ENCODE measurements around the gene IFI27L2. TPM values are rescaled to one million over a fixed set of nuclear protein-coding genes. Genes with fewer than 3 reads are reported as not detected.

Gene IFI27L2
- total RNA-seq, 3 donors from 2014 or later (not counting 1 experiment from before 2014, with no cell fraction given): 36.3 to 55.1 (median 39.8) TPM

GRCh38 chr14:94119071-94119470 lies 10.3 kb downstream of the IFI27L2 start:
- TF ChIP-seq CTCF (IDR thresholded peaks at IDR 0.05): no peak
- H3K4me1 Mint-ChIP-seq: peaks cover 0 to 10% of the 10 kb centered on the region in 2 donors
- no peak overlapping the region for H3K27ac Mint-ChIP-seq
- no peak overlapping the region for H3K27ac ChIP-seq (ENCODE audit: low read length)
- no peak for ATAC-seq
- DNase-seq: no peak
- H3K4me1 ChIP-seq (ENCODE audit: control insufficient read depth, insufficient read depth, low read length): peaks cover 3% of the 10 kb centered on the region
- H3K9me3 ChIP-seq (ENCODE audit: control insufficient read depth, insufficient read depth, low read length): peaks cover 10% of the 10 kb centered on the region
- no peaks in the 10 kb centered on the region for H3K36me3 ChIP-seq (ENCODE audit: control insufficient read depth, insufficient read depth, low read length)
- no peaks in the 10 kb centered on the region for H3K27me3 ChIP-seq (ENCODE audit: control insufficient read depth, insufficient read depth, low read length)
- no peak overlapping the region for H3K4me3 Mint-ChIP-seq
- intact Hi-C loops (cut with micrococcal nuclease): no loop called here
- H3K36me3 Mint-ChIP-seq: no peaks in the 10 kb centered on the region
- H3K9me3 Mint-ChIP-seq: no peaks in the 10 kb centered on the region
- no peak overlapping the region for H3K4me3 ChIP-seq (ENCODE audit: low read length)
- peaks cover 33 to 55% of the 10 kb centered on the region in 2 donors for H3K27me3 Mint-ChIP-seq (ENCODE audit: low read depth in 2 of 2)

DNA sequence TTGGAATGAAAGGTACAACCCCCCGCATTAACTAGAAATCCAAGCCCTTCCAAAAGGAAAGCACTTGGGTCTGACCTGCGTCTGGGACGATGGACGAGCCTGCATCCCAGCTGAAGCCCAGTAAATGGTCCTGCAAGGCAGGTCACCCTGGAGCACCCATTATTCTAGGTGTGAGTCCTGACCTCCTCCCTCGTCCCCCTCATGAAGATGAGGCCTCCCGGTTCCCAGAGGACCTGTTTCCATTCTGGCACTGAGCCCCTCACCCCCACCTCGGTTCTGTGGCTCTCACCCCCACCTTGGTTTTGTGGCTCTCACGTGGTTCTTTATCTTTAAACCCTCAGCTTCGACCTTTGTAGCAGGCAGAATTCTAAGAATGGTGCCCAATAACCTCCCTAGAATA lies 11.5 kb downstream of the IFI27L2 start:
- no peaks in the 10 kb centered on the region for H3K27me3 ChIP-seq (ENCODE audit: control insufficient read depth, insufficient read depth, low read length)
- DNase-seq (no peak), ATAC-seq (no peak)
- H3K4me1 ChIP-seq (ENCODE audit: control insufficient read depth, insufficient read depth, low read length): peaks cover 3% of the 10 kb centered on the region
- no peak overlapping the region for H3K27ac ChIP-seq (ENCODE audit: low read length)
- Mint-ChIP-seq H3K27ac (no peak overlapping the region), H3K9me3 (no peaks in the 10 kb centered on the region), H3K4me3 (no peak overlapping the region), H3K4me1 (peaks cover 0 to 10% of the 10 kb centered on the region in 2 donors), H3K27me3 (ENCODE audit: low read depth in 2 of 2) (peaks cover 33 to 60% of the 10 kb centered on the region in 2 donors), H3K36me3 (no peaks in the 10 kb centered on the region)
- peaks cover 10% of the 10 kb centered on the region for H3K9me3 ChIP-seq (ENCODE audit: control insufficient read depth, insufficient read depth, low read length)
- TF ChIP-seq CTCF (IDR thresholded peaks at IDR 0.05): no peak
- no peaks in the 10 kb centered on the region for H3K36me3 ChIP-seq (ENCODE audit: control insufficient read depth, insufficient read depth, low read length)
- 65% methylated on average over 9 of the region's 9 CpGs for WGBS (ENCODE audit: insufficient coverage)
- intact Hi-C loops (cut with micrococcal nuclease): no loop called here
- no peak overlapping the region for H3K4me3 ChIP-seq (ENCODE audit: low read length)

- Histone ChIP-seq H3K36me3 (ENCODE audit: control insufficient read depth, insufficient read depth, low read length) (no peaks in the 10 kb centered on the region), H3K4me3 (ENCODE audit: low read length) (no peak overlapping the region), H3K4me1 (ENCODE audit: control insufficient read depth, insufficient read depth, low read length) (peaks cover 3% of the 10 kb centered on the region), H3K27ac (ENCODE audit: low read length) (no peak overlapping the region), H3K27me3 (ENCODE audit: control insufficient read depth, insufficient read depth, low read length) (no peaks in the 10 kb centered on the region), H3K9me3 (ENCODE audit: control insufficient read depth, insufficient read depth, low read length) (peaks cover 10% of the 10 kb centered on the region)
- Mint-ChIP-seq H3K27me3 (ENCODE audit: low read depth in 2 of 2) (peaks cover 33 to 53% of the 10 kb centered on the region in 2 donors), H3K9me3 (no peaks in the 10 kb centered on the region), H3K36me3 (no peaks in the 10 kb centered on the region), H3K27ac (no peak overlapping the region), H3K4me3 (no peak overlapping the region), H3K4me1 (peaks cover 0 to 10% of the 10 kb centered on the region in 2 donors)
- TF ChIP-seq CTCF (IDR thresholded peaks at IDR 0.05): no peak
- ATAC-seq: no peak
- intact Hi-C loops (cut with micrococcal nuclease): no loop called here
- 84% methylated on average over 9 of the region's 10 CpGs for WGBS (ENCODE audit: insufficient coverage)
- DNase-seq: no peak
Measured at GRCh38 chr14:94116701-94117100, 12.7 kb downstream of the IFI27L2 start.

DNA sequence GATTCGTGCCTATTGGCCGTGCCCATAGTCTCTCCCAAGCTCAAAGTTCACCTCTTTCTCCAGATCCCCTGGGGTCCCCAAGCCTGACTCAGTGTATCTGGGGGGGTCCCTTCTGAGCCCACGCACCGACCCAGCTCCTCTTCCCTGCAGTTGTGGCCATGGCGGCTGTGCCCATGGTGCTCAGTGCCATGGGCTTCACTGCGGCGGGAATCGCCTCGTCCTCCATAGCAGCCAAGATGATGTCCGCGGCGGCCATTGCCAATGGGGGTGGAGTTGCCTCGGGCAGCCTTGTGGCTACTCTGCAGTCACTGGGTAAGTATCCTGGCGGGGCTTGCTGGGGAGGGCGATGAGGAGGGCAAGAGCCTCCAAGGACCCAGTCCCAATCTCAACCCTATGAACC lies 13.8 kb downstream of the IFI27L2 start:
- Mint-ChIP-seq H3K4me3 (no peak overlapping the region), H3K36me3 (no peaks in the 10 kb centered on the region), H3K4me1 (peaks cover 0 to 10% of the 10 kb centered on the region in 2 donors), H3K9me3 (no peaks in the 10 kb centered on the region), H3K27ac (no peak overlapping the region), H3K27me3 (ENCODE audit: low read depth in 2 of 2) (peaks cover 30 to 43% of the 10 kb centered on the region in 2 donors)
- intact Hi-C loops (cut with micrococcal nuclease): no loop called here
- Histone ChIP-seq H3K36me3 (ENCODE audit: control insufficient read depth, insufficient read depth, low read length) (no peaks in the 10 kb centered on the region), H3K9me3 (ENCODE audit: control insufficient read depth, insufficient read depth, low read length) (peaks cover 8% of the 10 kb centered on the region), H3K27ac (ENCODE audit: low read length) (no peak overlapping the region), H3K27me3 (ENCODE audit: control insufficient read depth, insufficient read depth, low read length) (no peaks in the 10 kb centered on the region), H3K4me1 (ENCODE audit: control insufficient read depth, insufficient read depth, low read length) (peaks cover 3% of the 10 kb centered on the region), H3K4me3 (ENCODE audit: low read length) (no peak overlapping the region)
- no peak for ATAC-seq
- WGBS (ENCODE audit: insufficient coverage): 90% methylated on average over 9 of the region's 15 CpGs
- TF ChIP-seq CTCF (IDR thresholded peaks at IDR 0.05): no peak
- no peak for DNase-seq

Measured in natural killer cell (primary cell).